ENCODE data around the gene MACO1. TPM values are rescaled to one million over a fixed set of nuclear protein-coding genes. Genes with fewer than 3 reads are reported as not detected.

MACO1 gene
- polyA plus RNA-seq, 1 donor, result 31.6 TPM

DNA sequence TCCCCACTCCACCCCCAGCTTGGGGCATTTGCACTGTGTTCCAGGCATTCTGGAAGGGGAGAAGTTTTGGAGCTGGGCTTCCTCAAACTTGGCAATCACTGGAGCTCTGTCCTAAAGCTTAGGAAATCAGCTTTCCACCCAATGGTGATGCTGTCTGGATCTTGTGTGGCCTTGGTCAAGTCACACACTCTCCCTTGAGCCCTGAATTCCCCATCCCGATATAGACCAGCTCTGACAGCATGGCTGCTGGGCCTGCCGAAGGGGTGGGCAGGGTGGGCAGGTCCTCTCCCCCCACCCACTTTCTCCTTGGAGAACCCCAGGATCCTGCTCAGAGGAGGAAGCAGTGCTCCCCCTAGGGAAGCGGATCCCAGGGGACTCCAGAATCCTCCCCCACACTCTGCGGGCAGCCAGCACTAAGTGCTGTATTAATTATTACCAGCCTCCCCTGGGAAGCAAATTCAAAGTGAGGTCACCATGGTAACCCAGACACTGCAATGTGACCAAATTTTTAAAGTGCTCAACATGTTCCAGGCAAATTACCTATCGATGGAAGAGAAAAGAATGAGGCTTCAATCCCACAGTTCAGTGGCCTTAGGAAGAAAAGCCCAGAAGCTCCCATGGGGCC is 91.4 kb downstream of the MACO1 start:
- no peak for DNase-seq

DNA sequence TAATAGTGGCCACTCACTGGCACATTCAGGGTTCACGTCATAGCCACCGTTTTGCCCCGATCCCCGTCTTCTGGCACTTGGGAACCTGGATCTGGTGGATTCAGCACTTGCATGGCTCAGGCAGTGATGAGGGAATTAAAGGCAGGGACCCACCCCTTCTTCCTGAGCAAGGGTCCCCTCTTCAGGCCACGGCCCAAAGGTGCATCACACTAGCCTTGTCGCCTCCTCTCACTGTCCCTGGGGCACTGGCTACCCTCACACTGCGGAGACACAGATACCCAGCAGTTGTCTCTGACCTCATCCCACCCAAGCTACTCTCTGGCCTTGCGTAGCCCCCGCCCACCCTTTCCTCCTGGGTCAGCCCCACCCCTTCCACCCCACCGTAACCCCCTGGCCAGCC is 92.8 kb downstream of the MACO1 start:
- no peak for DNase-seq

DNA sequence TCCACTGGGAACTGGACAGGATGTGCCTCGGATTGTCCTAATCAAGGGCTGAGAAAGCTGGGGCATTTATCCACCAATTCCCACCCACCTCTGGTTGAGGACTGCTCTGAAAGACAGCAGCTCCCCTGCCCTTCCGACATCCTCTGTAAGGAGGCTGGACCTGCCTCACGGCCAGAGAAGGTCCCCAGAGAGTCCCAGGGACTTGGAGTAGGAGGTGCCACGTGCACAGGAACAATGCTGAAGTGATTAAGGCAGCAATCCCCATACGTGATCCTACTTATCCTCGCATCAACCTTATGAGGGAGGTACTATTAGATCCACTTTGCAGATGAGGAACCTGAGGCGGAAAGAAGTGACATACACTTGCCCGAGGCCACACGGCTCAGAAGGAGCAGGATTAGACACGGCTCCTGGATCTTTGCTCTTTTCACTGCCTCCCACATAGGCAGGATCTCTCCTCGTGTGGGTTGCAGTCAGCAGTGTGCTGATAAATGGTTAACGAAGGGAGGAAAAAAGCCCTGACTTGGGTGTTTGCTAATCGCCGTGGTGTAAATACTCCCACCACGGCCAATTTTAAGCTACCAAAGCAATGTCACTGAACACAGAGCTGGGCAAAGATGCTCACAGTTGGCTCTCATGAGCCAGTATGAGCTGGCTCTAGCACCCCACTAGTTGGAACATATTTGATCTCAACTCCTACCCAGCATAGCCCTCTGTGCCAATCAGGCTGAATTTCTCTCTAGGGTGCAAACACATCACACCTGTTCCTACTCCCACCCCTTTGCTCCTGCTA is 94.1 kb downstream of the MACO1 start:
- no peak for DNase-seq

DNA sequence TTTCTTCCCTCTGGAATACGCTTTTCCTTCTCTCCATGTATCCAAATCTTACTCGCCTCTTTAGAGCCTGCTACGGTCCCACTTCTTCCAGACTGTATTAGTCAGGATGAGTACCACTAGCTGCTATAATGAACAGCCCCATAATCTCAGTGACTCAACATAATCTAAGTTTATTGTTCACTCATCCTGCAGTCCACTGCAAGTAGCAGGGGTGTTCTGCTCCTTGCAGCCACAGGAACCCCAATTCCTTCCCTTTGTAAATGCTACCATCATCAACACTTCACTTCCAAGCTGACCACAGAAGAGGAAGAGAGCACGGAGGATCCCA is 94.6 kb downstream of the MACO1 start:
- no peak for DNase-seq

DNA sequence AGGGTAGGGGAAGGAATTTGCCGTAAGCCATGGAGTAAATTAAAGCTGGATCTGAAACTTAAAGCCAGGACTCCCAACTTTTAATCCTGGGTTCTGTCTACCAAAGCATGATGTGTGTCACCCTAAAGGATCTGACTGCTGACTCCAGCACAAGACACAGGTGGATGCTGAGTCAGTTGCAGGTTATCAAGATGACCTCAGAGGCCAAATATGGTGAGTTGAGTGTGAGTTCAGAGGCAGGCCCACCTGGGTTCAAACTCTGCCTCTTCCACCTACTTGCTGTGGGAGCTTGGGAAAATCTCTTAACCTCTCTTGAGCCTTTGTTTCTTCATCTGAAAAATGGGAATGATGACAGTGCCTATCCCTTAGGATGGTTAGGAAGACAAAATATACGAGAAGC is 96.1 kb downstream of the MACO1 start:
- no peak for DNase-seq

DNA sequence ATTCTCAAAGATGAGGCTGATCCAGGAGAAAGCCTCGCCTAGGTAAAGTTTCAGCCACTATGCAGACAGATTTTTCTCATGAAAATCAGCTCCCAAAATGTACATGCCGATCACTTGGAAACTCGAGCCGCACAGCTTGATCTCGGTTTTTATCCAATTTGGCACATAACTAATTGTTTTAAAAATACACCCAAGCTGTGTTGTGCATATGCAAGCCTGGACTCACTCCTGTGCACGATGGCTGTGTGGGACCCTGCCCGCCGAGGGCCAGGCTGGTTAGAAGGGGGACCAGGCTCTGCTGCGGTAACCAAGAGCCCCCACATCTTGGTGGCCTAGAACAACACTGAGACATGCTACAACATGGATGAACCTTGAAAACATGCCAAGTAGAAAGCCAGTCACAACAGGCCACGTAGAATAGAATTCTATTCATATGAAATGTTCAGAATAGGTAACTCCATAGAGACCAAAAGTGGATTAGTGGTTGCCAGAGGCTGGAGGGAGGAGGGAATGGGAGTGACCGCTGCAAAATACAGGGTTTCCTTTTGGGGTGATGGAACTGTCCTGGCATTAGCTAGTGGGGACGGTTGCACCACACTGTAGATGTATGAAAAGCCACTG is 96.6 kb downstream of the MACO1 start:
- DNase-seq, result no peak

DNA sequence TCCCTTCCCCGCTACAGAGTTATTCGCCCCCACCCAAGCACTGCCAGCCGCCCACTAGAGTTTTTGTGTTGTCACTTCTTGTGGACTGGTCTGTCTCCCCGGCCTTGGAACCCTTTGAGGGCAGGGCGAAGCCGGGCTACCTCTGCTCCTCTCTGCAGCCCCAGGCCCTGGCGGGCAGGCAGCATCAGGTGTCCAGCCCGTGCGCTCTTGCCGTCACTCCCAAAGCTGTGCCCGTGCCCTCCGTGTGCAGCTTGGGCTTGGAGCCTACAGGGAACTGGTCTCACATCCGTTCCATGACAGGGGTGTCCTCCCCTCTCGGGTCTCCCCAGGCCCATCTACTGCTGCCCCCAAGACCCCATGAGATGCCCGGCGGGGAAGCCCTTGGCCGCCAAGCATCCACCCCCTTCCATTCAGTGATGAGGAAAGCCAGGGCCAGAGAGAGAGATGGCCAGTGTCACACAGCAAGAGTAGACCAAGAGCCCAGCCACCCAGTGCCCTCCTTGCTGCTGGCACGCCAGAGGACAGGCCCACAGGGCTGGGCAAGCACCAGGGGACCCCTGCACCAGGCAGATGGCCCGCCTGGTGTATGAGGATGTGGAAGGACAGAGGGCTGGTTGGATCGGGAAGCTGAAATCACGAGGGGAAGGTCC is 97.4 kb downstream of the MACO1 start:
- DNase-seq, result no peak

DNA sequence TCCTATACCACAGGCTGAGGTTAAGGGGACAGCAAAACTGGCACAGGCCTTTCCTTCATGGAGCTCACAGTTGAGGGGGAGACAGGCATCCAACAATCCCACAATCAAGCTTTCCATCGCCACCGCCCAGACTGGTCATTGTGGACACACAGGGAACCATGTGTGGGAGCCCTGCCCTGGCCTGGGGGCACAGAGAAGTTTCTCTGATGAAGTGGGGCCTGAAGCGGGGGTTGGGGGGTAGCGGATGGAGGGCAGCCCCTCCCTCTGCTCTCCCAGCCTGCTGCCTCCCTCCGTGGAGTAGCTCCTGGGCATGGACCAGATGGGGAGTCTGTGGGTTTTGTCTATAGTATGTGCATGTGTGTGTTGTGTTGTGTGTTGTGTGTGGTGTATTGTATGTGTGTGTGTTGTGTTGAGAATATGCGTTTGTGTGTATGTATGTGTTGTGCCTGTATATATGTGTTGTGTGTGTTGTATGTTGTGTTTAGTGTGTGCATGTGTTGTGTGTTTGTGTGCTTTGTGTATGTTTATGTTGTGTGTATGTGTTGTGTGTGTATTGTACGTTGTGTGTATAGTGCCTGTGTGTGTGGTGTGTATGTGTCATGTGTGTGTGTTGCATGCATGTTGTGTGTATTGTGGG is 98.3 kb downstream of the MACO1 start:
- no peak for DNase-seq

DNA sequence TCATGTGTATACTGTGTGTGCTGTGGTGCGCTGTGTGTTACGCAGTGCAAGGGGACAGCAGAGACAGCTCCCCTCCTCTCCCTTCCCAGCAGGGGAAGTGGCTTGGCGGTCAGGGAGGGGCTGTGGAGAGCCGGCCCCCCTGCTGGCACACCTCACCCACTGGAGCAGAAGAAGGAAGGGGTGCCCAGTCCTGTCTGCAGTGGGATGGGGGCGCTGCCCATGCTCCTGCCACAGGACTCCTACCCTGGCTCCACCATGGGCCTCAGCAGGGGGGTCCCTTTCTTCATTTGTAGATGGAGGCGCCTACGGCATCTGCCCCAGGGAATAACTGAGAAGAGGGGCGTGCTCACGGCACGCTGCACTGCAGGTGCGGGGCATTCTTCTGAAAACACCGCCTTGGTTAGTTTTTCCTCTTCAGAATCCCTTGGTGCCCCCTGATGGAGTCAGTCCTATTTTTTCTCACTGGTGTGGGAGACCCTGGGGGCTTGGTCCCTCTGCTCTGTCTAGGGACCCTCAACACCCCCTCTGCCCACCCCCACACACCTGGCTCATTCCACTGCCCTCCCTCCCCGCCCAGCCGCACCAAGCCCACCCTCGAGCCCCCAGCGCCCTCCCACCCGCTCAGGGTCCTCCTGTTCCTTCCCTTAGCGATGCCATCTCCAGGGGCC is 99.0 kb downstream of the MACO1 start:
- DNase-seq, result no peak

DNA sequence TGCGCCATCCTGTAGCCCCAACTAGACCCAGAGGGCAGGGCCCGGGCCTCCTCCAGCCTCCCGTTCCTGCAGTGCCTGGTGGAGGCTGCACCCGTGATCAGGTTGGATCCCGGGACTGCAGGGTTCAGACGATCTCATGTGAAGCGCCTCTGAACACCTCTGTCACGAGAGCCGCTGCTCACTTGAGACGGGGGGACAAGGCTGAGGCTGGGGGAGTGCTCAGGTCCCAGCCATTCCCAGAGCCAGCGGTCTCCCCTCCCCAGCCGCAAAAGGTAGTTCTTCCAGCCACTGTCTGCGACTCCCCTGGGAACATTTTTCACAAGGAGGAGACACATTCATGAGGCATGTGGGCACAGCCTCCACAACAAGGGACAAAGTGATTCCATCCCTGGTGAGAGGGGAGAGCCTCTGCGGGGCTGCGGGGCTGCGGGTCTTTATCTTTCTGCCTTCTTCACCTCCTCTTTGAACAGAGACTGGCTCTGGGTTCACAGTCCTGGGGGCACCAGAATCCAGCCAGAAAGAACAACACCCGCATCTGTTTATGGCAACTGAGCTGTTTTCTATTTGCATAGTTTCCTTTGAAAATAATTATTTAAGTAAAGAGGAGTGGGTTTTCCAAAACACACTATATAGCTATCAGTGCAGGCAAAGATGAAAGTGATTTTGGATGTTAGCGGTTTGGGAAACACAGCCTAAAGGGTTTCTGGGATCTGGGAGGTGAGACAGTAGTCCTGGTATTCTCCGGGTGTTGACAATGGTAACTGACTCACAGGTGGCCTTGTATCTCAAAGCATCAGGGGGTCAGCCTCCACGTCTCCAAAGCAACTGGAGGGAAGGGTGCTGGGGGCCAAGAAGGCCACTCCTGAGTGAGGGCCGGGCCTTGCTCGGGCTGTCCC is 99.7 kb downstream of the MACO1 start:
- no peak for DNase-seq

DNA sequence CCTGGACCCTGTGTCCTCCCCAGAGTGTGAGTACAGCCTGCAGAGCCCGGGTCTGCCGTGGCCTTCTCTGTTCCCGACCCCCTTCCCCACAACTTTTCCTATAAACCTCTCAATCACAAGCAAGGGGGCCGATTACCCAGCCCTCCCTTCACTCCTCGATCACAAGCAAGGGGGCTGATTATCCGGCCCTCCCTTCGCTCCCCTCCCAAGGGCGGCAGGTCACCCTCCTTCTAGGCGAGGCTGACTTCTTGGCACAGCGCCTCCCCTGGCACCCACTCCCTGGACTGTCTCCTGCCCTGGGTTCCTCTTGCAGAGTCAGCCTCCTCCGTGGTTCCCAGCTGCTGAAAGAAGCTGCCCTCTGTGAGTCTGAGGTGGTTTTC is 100.4 kb downstream of the MACO1 start:
- DNase-seq, result no peak

DNA sequence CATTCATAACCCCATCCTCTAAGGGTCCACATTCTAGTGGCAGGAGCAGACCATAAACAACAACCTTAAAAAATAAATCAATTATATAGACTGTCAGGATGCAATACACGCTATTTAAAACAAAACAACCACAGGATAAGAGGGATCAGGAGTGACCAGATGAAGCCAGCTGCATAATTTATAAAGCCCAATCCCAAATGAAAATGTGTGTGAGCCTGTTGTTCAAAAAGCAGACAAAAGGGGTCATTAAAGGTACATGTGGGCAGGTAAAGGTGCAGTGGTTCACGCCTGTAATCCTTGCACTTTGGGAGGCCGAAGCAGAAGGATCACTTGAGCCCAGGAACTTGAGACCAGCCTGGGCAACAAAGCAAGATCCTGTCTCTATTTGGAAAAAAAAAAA is 102.3 kb downstream of the MACO1 start:
- DNase-seq, result no peak

DNA sequence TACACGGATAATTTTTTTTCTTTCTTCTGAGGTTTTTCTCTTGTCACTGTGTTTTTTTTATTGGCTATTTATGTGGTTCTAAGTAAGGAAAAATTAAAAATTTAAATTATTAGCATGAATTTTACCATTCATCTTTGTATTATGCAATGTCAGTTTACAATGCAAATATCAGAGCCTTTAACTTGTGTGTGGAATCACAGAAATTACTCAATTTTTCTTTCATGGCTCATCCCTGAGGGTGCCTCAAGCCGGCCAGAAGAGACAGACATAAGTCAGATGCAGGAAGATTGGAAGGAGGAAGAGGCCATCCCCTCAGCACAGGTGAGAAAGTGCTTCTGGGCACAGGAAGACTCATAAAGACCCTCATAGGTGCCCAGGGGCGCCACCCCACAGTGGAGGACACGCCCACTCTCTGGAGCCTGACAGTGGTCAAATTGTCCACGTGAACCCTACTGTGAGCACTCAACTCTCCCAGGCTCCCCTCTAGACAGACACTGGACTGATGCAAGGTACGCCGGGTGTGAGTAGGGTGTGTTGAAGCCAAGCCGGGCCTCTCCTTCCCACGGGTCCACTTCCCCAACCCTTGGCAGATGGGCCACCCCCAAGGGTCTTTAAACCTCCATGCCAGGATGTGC is 103.2 kb downstream of the MACO1 start:
- DNase-seq, result no peak

DNA sequence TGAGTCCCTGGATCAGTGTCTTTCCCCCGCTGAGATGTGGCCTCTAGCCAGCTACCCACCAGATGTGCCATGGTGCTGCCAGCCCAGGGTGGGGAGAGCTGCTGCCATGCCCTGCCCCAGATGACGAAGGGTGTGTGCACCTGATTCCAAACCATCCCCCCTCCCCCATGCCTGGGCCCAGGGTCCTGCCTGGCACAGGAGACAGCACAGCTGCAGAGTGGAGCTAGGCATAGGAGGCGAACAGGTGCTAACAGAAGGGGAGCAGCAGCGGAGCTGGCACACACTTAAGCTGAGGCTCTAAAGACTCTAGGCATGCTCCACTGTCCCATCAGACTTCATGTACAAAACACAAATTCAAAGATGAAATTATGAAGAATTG is 103.7 kb downstream of the MACO1 start:
- DNase-seq, result no peak

DNA sequence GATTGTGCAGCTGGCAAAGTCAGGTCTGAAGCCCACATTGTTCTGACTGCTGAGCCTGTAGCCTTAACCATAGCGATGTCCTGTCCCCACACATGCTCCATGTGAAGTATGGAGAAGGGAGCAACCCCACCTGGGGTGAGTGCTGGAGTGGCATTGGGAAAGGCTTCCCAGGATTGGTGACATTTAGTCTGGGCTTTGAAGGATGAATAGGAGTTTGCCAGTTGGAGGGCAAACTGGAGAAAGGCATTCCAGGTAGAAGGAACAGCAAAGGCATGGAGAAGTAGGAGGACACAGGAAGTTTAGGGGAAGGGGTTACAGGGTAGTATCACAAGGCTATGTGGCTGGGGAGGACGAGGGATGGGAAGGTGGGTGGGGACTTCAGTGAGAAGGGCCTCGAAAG is 105.4 kb downstream of the MACO1 start:
- no peak for DNase-seq

DNA sequence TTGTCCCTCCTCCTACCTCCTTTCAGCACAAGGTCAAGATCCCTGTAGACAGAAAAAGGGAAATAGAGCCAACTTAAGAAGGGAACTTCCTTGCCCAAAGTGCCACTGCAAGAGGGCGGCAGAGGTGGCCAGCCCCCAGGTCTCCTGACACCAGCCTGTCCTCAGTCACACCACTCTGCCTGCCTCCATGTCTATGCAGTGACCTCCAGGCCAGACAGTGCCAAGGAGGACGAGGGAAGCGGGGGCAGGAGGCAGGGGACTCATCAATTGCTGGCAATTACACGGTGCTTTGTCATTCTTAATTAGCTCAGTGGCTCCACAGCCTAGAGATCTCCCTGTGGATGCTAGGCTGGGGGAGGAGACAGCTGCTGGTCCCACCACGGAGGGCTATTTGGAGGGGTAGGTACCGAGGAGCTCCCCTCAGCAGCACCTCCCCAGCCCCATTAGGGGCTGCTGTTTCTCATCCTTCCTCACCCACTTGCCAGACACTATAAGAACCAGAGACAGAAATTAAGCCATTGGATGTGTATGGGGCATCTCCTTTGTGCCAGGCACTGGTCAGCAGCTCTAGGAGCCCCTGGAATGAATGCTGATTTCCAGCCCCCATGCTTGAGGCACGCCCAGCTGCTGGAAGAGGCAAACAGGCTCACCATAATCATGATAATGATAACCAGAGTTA is 106.6 kb downstream of the MACO1 start:
- no peak for DNase-seq

DNA sequence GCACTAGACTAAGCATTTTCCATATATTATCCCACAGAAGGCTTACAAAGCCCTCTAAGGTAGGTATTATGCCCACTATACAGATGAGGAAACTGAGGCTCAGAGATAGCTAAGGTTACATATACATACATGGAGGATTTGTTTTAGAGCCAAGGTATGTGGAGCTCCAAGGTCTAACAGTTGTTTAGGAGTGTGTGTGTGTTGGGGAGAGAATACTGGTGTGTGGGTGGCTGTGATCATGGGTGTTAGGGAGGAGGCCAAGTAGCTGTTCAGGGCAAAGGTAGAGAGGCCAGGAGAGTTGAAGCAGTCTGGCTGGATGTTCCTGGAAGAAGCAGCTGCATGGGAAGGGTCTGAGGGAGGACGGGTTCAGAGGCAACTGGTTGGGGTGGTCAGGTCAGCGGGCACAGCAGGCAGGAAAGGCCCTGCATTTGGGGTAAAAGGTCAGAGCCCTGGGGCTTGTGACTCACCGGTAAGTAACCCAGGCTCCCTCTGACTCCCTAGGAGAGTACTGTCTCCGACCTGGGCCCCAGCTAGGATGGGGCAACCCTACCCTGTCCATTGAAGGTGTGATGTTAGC is 107.6 kb downstream of the MACO1 start:
- DNase-seq, result no peak

DNA sequence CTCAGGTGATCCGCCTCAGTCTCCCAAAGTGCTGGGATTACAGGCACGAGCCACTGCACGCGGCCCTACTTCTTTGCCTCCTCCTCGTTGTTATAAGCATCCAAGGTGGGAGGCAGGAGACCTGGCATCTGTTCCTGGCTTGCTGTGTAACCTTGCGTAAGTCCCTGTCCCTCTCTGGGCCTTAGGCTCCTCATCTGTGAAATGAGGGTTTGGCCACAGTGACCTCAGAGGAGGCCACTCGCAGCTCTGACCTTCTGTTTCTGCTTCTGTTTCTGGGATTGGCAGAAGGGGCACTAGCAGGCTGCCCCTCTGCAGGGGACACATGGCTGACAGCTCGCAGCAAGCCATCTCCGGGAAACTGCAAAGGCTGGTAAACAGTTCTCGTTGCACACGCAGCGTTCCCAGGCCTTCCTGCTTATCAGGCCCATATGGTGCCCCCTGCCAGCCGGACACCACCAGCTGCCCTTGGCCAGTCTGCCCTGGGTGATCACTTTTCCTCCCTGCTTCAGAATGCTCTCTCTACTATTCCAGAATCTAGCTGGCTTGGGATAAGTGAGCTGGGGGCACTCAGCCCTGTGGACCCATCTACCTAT is 110.1 kb downstream of the MACO1 start:
- DNase-seq, result no peak

DNA sequence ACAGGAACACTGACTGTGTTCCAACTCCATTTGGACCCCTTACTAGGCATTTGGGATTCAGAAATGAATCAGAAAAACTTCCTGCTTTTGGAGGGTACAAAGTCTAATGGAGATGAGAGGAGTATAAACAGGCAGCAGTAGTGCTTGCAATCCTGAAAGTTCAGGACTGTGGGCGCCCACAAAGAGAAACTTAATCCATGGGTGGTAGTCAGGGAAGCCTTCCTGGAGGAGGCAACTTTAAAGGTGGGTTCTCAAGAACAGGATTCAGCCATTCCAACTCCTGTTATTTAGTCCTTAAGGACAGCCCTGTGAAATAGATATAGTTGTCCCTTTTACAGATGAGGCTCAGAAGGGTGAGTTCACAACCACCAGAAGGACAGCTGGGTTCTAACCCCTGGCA is 110.7 kb downstream of the MACO1 start:
- no peak for DNase-seq
